ENCODE data around the gene ASB6. TPM values are rescaled to one million over a fixed set of nuclear protein-coding genes. Genes with fewer than 3 reads are reported as not detected.
"Not testable (repeated sequence)": the region's sequence is repeated elsewhere in the genome, so short reads cannot be mapped to it uniquely, and the experiment has no call there.

ASB6 gene
- polyA plus RNA-seq, 1 donor: 11.8 TPM

DNA sequence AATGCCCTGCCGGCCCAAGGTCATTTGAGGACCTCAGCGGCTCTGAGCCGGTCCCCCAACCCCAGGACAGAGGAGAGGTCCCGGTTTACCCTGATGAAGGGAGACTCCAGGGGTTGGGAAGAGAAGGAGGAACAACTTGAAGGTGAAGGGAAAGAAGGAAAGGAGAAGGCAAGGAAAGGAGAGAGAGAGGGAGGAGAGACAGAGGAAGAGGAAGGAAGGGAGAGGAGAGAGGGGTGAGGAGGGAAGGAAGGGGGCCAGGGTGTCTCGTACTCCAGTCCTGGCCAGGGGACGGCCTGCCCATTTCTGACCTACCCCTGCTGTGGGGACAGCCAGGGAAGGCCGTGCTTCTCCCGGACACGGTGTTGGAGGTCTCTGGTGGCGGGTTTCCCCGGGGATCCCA is 25.4 kb upstream of the ASB6 start:
- no peak for DNase-seq (ENCODE audit: low read depth)

DNA sequence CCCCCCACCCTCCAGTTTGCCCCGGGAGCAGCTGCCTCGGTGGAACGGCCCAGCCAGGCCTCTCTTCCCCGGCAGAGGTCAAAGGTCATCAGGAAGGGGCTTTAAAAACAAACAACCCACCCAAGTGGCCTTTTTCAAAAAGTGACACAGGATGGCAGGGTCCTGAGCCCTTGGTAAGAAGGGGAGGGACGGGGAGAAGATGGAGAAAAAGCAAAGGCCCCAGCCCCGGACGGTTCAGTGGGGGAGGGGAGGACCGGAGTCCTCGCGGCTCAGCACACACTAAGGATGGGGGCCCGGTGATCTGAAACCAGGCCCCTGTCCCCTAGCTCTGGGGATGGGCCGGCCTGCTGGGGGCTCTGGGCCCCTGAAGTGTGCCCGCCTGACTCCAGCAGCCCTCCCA is 24.6 kb upstream of the ASB6 start:
- no peak for DNase-seq (ENCODE audit: low read depth)

DNA sequence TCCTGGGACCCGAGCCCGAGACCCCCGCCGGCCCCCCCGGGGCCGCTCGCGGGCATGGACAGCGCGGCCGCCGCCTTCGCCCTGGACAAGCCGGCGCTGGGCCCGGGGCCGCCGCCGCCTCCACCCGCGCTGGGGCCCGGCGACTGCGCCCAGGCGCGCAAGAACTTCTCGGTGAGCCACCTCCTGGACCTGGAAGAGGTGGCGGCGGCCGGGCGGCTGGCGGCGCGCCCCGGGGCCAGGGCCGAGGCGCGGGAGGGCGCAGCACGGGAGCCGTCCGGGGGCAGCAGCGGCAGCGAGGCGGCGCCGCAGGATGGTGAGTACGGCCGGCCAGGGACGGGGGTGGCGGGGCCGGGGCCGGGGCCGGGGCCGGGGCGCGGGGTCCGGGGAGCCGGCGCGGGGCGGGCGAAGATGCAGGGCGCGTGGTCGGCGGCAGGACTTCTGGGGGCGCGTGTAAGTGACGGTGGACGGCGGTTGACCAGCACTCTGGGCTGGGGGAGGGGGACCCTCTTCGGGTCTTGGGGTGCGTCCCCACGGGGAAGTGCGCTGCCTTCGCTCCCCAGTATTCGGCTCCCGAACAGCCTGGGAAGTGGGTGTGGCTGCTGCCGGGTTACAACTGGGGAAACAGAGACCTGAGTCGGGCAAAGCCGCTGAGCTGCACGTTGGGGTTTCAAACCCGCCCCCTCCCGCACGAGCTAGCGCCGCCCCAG is 24.0 kb upstream of the ASB6 start:
- DNase-seq (ENCODE audit: low read depth): no peak

DNA sequence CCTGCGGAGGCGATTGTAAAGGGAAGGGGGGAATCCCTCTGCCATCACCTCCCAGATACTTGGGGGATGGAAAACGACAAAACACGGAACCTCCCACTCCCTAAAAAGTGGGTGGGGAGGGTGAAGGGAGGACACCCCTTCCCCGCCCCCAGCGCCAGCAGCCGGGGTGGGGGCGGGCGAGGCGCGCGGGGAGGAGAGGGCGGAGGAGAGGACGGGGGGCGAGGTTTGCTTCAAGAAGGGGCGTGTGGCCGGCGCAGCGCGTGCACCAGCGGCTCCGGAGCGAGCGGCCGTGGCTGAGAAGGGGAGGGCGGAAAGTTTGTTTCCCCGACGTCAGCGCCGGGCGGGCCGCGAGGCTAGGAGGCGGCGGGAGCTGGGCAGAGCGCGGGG is 23.4 kb upstream of the ASB6 start, which contains the start of gene PRRX2:
TSS of gene PRRX2 (plus strand) at position 259 of the 387 bp plus-strand sequence. CDS start 221 bp downstream, outside the sequence.
- DNase-seq (ENCODE audit: low read depth): no peak

DNA sequence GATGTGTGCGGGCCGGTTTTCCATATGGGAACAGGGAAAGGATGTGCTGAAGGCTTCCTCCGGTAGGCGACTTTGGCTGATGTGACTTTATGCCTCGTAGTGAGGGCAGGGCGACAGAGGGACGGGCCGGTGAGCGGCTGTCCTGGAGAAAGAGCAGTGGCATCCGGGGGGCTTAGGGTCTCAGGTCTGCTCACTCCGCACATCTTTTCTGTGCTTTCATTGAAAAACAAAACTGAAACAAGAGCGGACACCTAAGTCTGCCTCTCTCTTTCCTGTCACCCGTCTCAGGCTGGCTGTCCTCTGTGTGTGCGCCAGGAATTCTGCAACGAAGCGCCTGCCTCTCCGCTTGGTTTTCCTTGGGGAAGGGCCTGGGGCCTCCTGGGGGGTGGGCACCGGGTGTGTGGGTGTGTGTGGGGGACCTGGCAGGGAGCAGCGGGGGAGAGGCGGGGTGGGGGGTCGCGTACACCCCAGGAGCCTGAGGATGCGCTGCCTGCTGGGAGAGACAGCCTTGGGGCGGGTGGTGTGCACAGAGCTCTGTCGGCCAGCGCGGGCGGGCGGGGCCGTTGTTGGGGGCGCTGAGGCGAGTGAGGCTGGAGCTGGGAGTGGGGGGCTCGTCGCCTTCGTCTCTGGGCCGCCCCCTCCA is 22.9 kb upstream of the ASB6 start:
- no peak for DNase-seq (ENCODE audit: low read depth)

- DNase-seq (ENCODE audit: low read depth): not testable (repeated sequence)
Measured at GRCh38 chr9:129662239-129662638, 20.3 kb upstream of the ASB6 start.

- no peak for DNase-seq (ENCODE audit: low read depth)
Measured at GRCh38 chr9:129661029-129661428, 19.1 kb upstream of the ASB6 start.

DNA sequence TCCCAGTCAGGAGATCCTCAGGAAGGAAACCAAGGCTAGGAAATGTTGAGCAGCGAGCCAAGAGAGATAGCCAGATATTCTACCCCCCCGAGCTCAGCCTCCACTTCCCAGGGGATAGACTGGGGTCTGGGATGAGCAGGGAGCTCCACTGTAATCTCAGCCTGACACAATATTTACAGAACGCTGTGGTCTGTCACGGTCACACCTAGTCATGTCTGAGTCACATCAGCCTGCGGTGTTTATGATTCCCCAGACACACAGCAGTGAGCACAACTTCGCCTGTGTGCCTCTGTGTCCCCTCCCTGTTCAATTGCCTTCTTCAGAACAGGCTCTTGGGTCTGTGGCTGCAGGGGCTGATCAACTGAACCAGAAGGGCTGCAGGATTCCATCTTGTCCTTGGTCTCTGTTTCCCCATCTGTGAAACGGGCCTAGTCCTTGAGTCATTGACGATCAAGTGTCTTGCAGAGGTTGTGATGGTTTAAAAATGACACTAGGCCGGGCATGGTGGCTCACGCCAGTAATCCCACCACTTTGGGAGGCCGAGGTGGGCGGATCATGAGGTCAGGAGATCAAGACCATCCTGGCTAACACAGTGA is 14.9 kb upstream of the ASB6 start:
- no peak for DNase-seq (ENCODE audit: low read depth)

DNA sequence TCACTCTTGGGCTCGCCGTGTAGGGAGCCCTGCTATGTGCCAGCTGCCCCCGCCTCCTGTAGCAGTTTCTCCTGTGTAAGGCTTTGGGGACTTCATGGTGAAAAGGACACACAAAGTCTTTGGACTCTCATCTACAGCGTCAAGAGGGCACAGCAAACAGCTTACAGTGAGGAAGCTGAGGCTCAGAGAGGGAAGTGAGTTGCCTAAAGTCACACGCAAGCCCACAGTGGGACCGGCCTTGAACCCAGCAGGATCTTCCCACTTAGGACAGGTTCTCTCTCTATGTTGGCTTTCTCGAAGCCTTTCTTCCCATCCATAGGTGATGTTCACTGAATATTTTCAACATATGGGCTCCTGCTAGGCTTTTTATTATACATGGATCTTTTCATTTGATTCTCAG is 13.7 kb upstream of the ASB6 start:
- no peak for DNase-seq (ENCODE audit: low read depth)

DNA sequence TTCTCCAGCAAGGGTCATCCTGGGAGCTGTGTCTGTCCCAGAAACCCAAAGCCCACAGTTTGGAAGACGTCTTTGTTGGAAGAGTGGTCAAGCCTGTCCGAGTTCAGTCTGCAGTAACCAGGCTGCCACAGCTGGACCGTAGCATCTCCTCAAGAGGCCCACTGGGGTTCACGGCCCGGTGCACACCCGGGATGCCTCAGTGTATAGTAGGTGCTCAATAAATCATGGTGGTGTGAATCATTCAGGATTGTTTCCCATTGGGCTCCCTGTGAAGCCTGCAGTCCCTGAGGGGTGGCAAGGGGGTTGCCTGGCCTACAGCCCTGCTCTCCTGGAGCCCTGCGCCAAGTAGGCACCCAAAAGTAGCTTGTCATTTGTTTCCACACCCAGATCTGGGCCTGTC is 13.2 kb upstream of the ASB6 start:
- DNase-seq (ENCODE audit: low read depth): no peak

DNA sequence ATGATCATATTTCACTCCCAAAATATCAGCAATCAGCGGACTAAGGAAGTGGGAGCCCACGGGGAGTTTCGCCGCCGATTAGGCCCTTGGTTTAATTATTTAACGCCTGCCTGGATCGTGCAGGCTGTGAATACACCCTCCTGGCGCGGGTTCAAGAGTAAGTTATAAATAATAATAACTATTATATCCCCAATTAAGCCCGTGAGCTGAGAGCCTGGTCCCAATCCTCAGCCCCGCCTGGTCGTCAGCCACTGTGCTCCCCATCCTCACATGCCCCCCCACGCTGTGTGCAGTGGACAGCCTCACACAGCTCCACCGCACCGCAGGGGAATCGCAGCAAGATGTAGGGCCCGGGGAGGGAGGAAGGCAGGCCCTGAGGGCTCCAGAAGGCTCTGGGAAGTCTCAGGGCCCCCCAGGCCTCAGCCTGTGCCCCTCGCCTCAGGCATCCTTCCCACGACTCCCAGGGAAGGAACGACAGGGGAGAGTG is 12.6 kb upstream of the ASB6 start:
- DNase-seq (ENCODE audit: low read depth): no peak

DNA sequence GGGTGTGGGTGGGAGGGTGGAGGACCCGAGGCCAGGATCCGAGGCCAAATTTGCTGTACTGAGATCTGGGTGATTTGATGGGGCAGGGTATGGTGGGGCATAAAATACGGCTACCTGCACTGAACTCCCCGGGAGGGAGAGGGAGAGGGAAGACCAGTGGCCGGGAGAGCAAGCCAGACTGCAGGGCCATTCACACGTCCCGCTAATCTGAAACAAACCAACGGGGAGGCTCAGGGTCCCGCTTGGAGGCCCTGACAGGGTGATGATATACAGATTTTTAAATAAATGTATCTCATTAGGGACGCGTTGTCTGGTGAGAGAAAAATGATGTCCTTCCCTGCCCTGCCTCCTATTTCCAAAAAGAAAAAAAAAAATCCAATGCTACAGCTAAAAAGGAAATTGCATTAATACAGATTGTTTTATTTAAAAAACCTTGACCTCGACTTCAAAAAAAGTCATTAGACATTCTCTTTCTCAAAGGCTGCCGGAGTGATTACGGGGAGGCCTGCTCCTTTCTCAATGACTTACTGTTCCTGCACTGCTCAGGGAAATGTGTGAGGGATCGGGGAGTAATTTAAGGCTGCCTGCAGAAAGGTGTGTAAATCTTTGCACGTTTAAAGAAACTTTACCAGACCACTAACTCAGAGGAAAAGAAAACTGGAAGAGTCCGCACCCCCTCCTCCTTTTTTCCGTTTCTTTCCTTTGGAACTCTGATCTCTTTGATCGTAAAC is 12.0 kb upstream of the ASB6 start:
- no peak for DNase-seq (ENCODE audit: low read depth)

DNA sequence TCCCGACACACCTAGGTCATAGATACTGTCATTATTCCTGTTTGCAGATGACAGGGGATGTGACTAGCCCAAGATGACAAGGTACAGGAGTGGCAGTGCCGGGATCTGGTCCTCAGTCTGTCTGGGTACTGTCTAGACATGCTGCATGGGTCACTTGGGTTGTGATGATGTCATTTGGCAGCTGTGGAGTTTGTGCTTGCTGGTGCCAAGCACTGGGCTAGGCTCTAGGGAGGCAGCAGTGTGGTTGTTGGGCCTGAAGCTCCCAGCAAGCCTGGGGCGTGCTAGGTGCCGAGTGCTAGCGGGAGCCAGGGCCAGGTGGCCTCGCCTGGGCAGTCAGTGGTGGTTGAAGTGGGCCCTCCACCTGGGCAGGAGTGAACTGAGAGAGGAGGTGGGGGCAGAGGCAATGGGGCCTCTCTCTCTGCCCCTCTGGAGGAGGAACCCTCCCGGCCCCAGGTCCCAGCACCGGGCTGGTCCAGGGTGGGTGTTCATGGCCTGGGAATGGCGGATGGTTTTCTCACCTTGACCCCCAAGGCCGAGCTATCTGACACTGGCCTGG is 8.8 kb upstream of the ASB6 start:
- no peak for DNase-seq (ENCODE audit: low read depth)

- no peak for DNase-seq (ENCODE audit: low read depth)
Measured at GRCh38 chr9:129649726-129650679, 8.1 kb upstream of the ASB6 start.

DNA sequence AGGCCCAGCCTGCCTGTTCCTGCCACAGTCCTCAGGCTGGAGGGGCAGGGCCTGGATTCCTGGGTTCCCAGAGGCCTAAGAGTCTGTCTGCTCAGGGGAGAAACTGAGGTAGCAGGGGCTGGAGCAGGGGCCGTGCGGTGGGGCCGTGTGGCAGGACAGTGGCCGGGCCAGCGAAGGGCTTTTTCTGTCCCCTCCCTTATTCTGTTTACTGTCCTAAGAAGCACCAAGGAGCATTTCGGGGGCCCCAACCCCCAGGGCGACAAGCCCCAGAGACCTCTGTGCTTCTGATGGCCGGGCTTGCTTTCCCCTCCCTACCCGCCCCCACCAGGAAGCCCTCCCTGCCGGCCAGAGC is 6.8 kb upstream of the ASB6 start:
- no peak for DNase-seq (ENCODE audit: low read depth)

DNA sequence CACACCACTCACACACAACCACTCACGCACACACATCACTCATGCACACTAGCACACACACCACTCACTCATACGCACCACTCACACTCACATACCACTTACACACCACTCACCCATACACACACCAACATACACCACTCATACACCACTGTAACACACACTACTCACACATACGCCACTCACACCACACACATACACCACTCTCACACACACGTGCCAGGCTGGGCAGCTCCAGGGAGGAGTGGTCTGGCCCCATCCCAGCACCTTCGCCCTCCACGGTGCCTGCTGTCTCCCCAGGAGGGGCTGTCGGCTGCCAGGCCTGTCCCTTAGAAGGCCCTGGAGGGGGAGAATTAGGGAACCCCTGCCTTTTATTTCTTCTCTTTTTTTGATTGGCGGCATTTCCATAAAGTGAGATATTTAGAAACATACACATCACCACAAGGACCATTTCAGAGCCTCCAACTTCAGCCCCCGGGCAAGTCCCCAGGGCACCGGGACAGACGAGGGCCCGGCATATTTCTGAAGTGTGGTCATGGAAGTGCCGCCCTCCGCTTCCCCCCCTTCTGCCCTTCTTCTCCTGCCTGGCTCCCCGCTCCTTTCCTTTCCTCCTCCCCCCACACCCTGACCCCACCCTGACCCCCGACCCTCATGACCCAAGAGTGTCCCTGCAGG is 6.3 kb upstream of the ASB6 start:
- DNase-seq (ENCODE audit: low read depth): no peak

- DNase-seq (ENCODE audit: low read depth): no peak
Measured at GRCh38 chr9:129647635-129648034, 5.7 kb upstream of the ASB6 start.

GRCh38 chr9:129646654-129647053 is 4.7 kb upstream of the ASB6 start:
- DNase-seq (ENCODE audit: low read depth): no peak

GRCh38 chr9:129646252-129646651 is 4.3 kb upstream of the ASB6 start:
- DNase-seq (ENCODE audit: low read depth): no peak

- no peak for DNase-seq (ENCODE audit: low read depth)
Measured at GRCh38 chr9:129644902-129645301, 3.0 kb upstream of the ASB6 start.

All from forelimb muscle (tissue), 1 donor.